GM21723 (cell line): ENCODE data around the gene SMAD7.
A peak's percentile ranks its signal among the peaks of the same experiment; 100 is the strongest.

Experiments used
- ATAC-seq: cut with Tn5 transposase; IDR thresholded peaks from one replicate; pipeline ENCODE4 v1.9.1; 2021; ENCODE audit warnings: mild to moderate bottlenecking, moderate library complexity; ENCODE audit not compliant: unreplicated experiment

Gene SMAD7

GRCh38 chr18:48986851-48987761 is 36.3 kb upstream of the SMAD7 start:
- ATAC-seq, result no peak

GRCh38 chr18:48985161-48985560 is 34.4 kb upstream of the SMAD7 start:
- no peak for ATAC-seq

- ATAC-seq, result no peak
These were observed 33.1 kb upstream of the SMAD7 start for GRCh38 chr18:48983793-48984437.

GRCh38 chr18:48982266-48982665 is 31.5 kb upstream of the SMAD7 start:
- ATAC-seq, result no peak

- no peak for ATAC-seq
These were observed 29.5 kb upstream of the SMAD7 start for GRCh38 chr18:48979944-48980890.

- ATAC-seq, result no peak
These were observed 27.1 kb upstream of the SMAD7 start for GRCh38 chr18:48977914-48978313.

GRCh38 chr18:48975817-48976649 is 25.3 kb upstream of the SMAD7 start:
- peak; percentile 65 for ATAC-seq

- peak; percentile 47 for ATAC-seq
These were observed 24.5 kb upstream of the SMAD7 start for GRCh38 chr18:48975120-48975816.

- ATAC-seq, result no peak
These were observed 23.7 kb upstream of the SMAD7 start for GRCh38 chr18:48974304-48975119.

- no peak for ATAC-seq
These were observed 23.0 kb upstream of the SMAD7 start for GRCh38 chr18:48973731-48974130.

GRCh38 chr18:48968412-48969215 is 17.8 kb upstream of the SMAD7 start:
- no peak for ATAC-seq

GRCh38 chr18:48967545-48967944 is 16.8 kb upstream of the SMAD7 start:
- ATAC-seq, result no peak

- no peak for ATAC-seq
These were observed 15.8 kb upstream of the SMAD7 start for GRCh38 chr18:48966523-48966922.

- ATAC-seq, result no peak
These were observed 13.1 kb upstream of the SMAD7 start for GRCh38 chr18:48963586-48964470.

GRCh38 chr18:48962994-48963561 is 12.3 kb upstream of the SMAD7 start:
- ATAC-seq, result no peak

- ATAC-seq, result no peak
These were observed 11.7 kb upstream of the SMAD7 start for GRCh38 chr18:48962252-48962993.
